GM19463 (cell line): ENCODE data around the gene KDELR1.

ENCODE experiments used
- ATAC-seq: cut with Tn5 transposase; IDR thresholded peaks from one replicate; pipeline ENCODE4 v1.9.1; 2021; ENCODE audit warnings: mild to moderate bottlenecking, moderate library complexity; ENCODE audit not compliant: unreplicated experiment

KDELR1 gene

DNA sequence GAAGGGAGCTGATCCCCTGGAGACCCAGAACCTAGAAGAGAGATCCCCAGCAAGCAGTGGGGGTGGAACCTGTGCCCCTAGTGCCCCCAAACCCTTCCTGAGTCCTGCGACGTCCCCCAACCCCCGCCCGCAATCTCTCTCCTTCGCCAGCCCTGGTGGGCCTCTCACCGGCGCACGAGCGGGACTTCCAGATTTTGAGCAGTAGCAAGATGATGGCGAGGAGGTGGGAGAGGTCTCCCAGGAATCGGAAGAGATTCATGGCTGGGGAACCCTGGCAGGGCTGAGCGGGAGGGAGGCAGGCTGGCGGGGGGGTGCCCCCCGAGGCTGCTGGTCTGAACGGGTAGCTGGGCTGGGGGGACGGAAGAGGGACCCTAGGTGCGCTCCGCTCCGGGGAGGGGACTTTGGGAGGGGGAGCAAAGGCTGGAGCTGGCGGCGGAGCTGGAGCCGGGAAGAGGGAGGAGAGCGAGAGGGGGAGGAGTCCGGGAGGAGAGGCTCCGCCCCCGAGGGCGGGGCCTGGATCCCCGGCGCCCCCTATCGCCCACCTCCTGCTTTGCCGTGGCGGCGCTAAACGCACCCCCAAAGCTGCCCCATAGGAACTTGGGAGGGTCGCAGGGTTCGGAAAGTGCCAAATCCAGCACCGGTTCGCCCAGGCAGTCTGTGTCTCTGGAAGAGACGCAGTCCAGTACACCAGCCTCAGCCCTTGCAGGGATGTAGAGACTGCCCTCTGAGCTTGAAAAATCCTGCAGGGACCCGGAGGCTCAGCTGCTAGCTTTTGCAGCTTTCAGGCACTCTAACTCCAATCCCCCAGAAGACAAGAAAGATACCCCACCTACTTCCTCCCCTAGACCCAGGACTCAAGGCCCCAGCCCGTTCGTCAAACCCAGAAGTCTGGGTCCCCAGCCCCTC is at the start of gene KDELR1:
Gene KDELR1, minus strand, starts transcription at position 452 of the 906 bp plus-strand sequence. Its CDS starts 193 bp downstream, at position 259.
- peak; percentile 74 for ATAC-seq

DNA sequence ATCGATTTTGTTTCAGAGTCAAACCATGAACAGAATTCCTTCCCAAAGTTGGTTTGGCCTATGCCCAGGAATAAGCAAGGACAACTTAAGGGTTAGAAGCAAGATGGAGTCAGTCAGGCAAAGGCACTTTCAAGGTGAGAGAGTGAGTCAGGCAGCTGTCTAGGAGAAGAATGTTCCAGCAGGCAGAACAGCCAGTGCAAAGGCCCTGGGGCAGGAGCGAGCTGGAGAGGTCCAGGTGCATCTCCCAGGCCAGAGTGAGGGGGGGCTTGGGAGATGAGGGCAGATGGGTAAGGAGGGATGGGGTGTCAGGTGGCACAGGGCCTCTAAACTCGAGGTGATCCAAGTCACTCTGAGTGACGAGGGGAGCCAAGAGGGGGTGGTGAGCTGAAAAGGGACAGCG is 45.2 kb upstream of the KDELR1 start:
- ATAC-seq = no peak

DNA sequence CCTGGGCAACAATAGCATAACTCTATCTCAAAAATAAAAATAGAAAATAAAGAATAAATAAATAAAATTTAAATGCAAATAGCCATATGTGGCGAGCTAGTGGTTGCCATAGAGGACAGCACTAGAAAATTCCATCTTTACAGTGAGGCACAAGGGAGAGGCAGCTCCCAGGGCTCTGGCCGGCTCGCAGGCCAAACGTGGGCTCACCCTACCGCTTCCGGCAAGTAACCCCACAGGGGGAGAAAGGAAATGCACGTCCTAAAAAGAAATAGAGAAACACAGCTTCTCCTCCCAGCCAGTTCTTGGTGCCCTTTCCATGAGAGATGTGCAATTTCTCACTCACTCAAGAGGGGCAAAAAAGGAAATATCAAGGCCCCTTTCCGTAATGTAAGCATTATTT is 42.0 kb upstream of the KDELR1 start:
- no peak for ATAC-seq

DNA sequence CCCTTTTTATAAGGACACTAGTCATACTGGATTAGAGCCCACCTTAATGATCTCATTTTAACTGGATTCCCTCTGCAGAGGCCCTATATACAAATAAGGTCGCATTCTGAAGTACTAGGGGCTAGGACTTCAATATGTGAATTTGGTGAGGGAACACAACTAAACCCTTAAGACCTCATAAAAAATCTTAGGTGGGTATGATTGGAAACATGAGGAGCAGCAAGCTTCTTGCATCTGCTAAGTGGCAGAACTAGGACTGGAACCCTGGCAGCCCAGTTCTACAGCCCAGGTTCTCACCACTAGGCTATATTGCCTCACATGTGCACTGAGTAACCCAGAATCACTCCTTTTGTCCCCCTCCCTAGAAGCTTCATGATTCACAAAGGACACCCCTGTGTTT is 37.3 kb upstream of the KDELR1 start:
- ATAC-seq = no peak

DNA sequence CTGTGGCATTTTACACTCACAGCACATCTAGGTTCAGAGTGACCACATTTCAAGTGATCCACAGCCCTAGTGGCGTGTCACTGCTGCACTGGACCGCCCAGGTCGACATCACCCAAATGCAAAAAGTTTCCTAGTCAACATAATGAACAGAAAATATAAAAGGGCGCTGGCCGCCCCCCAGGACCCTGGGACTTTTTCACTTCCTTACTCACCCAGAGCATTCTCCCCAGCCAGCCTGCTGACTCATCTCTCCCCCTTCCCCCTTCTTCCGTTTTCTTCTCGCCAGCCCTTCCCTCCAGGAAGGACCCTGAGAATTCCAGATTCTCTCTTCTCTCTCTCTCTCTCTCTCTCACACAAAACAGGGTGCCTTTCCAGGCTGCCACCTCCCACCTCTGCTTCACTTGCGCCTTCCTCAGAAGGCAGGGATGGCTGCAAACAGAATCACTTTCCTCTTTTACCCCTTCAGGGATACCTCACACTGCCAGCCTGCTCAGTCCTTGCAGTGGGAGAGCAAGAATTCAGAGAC is 33.4 kb upstream of the KDELR1 start:
- no peak for ATAC-seq

DNA sequence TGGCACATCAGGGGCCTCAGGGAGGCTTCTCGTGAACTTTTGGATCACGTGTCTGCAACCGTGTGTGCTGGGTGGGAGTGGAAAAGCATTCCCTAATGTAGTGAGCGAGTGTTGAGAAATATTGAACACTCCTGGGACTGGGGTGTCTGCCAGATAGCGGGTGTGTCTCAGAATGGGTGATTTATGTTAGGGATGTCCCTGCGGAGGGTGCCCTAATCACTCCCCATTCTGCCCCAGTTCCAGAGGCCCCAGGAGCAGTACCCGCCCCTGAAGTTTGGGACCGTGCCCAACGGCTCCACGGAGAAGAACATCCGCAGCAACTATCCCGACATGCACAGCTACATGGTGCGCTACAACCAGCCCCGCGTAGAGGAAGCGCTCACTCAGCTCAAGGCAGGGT is 30.2 kb upstream of the KDELR1 start:
- ATAC-seq = no peak

DNA sequence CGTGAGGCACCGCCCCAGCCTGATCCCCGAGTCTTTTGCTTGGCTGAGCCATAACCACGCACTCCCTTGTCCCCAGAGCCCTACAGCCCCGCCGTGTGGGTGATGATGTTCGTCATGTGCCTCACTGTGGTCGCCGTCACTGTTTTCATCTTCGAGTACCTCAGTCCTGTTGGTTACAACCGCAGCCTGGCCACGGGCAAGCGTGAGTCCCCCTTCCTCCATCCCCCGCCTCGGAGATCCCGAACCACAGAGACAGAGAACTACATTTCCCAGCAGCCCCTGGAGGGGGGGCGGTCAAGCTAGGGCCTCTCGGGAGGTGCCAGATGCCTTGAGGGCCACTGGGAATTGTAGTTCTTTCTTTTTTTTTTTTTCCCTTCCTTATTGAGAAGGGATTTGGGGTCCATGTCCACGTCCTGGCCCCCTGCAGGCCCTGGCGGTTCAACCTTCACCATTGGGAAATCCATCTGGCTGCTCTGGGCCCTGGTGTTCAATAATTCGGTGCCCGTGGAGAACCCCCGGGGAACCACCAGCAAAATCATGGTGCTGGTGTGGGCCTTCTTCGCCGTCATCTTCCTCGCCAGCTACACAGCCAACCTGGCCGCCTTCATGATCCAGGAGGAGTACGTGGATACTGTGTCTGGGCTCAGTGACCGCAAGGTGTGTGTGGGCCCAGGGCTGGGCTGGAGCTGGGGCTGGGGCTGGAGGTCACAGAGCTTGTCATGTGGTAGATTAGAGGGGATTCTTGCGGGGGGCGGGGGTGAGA is 28.0 kb upstream of the KDELR1 start:
- ATAC-seq = no peak

DNA sequence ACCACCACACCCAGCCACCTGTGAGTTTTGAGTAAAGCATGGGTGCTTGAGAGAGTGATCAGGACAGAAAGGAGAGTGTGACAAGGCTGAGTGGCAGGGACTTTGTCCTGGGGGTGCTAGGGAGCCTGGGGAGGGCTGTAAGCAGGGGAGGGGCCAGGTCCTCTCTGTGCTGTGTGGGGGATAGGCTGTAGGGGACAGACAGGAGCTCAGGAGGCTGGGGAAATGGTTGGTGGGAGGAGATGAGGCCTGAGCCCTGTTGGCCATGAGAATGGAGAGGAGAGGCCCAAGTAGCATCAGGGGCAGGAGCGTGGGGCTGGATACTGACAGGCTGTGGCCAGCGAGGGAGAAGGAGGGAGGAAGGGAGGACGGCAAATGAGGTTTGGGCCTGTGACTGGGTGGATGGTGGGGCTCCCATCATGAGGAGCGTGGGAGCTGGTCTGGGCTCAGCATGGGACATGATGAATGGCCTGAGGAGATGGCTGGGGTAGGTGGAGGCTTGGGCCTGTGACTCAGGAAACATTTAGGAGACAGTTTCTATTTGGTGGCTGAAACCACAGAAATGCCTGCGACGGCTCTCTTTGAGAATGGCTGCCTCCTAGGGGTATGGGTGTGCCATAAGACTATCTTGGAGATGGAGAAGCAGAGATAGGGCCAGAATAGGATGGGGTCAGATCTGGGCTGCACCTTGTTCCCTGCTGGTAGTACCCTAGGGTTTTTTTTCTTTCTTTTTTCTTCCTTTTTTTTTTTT is 27.1 kb upstream of the KDELR1 start:
- no peak for ATAC-seq

DNA sequence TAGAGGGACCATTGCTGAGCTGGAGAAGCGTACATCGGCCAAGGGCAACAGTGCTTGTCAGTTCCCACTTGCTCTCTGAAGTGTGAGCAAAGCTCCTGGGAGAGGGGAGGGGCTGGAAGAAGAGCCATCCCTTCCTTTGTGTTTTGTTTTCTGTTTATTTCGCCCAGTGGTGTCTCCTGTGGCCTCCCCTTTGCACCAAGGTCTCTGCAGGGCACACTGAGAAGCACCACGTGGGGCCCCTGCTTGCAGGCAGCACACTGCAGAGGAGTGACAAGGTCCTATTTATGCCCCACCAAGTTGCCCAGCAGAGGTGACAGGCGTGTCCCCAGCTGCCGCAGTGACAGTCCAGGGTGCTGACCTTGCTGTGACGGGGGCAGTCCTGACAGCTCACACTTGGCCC is 26.1 kb upstream of the KDELR1 start:
- ATAC-seq = no peak

DNA sequence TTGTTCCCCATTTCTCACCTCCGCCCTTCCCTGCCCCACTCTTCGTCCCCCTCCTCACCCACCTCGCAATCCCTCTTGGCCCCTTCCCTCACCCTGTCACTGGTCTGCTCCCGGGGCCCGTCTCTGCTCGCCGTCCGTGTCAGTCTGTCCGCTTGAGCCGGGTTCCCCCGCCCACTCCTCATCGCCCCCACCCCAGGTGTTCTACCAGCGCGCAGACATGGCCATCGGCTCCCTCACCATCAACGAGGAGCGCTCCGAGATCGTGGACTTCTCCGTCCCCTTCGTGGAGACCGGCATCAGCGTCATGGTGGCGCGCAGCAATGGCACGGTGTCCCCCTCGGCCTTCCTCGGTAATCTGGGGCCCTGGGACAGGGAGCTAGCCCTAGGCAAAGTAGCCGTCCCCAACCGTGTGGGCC is 24.5 kb upstream of the KDELR1 start:
- no peak for ATAC-seq

DNA sequence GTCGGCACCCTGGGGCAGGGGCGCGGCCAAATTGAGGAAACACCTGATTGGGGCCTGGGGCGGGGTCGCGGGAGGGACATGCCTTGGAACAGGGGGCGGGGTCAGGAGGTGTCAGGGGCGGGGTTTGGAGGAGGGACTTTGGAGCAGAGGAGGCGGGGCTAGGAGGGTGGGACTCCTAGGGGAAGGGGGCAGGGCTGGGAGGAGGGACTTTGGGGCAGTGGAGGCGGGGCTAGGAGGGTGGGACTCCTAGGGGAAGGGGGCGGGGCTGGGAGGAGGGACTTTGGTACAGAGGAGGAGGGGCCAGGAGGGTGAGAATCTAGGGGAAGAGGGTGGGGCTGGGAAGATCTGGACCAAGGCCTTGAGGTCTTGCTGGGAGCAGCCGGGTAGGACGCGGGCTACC is 24.0 kb upstream of the KDELR1 start:
- no peak for ATAC-seq

DNA sequence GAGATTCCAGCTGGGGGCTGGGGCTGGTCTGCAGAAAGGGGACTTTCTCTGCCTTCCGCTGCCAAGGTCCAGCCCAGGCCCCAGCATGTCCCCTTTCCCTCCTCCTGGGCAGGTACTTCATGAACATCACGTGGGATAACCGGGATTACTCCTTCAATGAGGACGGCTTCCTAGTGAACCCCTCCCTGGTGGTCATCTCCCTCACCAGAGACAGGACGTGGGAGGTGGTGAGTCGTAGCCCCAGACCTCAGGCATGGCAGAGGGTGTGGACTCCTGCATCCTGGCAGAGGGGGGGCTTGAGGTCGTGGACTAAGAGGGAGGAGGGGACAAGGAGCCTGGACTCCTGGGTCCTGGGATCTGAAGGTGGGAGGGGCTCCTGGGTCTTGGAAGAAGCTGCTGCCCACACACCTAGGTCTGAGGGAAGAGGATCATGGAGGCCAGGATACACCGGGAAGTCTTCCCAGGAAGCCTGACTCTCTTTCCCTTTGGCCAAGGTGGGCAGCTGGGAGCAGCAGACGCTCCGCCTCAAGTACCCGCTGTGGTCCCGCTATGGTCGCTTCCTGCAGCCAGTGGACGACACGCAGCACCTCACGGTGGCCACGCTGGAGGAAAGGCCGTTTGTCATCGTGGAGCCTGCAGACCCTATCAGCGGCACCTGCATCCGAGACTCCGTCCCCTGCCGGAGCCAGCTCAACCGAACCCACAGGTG is 22.7 kb upstream of the KDELR1 start:
- ATAC-seq = no peak

DNA sequence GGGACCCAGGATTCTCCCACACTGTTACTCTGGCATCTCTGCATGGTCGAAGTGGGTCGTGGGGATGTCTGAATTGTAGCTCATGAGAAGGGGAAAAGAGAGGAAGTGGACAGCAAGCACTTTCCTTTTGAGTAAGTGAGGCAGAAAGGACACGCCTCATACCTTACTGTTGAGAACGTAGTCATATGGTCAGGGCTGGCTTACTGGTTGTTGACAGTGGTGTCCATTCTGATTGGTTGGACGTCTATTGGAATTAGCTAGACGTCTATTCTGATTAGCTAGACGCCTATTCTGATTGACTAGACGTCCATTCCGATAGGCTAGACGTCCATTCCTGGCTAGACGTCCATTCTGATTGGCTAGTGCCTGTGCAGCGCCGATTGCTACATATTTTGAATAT is 14.5 kb upstream of the KDELR1 start:
- ATAC-seq = no peak

DNA sequence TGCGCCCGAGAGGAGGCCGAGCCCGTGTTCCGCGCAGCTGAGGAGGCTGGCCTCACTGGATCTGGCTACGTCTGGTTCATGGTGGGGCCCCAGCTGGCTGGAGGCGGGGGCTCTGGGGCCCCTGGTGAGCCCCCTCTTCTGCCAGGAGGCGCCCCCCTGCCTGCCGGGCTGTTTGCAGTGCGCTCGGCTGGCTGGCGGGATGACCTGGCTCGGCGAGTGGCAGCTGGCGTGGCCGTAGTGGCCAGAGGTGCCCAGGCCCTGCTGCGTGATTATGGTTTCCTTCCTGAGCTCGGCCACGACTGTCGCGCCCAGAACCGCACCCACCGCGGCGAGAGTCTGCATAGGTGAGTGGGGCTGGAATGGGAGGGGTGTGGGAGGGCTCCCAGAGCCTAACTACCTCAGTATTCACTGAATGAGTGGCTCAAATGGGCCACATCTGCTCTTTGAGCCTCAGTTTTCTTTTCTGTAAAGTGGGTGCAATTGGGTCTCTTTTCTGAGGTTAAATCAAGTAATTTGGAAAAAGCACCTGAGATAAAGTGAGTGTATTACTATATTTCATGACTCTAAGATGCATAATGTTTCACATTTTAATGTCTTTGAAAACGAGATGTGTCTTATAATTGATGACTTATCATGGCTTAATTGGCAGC is 13.8 kb upstream of the KDELR1 start:
- ATAC-seq = no peak

DNA sequence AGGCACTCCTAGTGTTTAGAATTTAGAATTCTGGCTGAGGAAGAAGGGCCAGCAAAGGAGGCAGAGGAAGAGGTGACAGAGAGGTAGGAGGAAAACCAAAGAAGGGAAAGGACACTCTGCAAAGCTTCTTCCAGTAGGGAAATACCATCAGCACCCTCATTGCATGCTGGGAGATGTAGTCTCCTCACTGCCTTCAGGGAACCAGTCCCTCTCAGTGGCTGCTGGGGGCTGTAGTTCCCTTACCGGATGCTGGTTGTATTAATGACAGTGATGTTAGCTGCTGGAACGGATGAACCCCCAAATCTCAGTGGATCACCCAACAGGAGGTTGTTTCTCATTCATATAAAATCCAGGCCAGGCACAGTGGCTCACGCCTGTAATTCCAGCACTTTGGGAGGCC is 12.3 kb upstream of the KDELR1 start:
- peak; percentile 69 for ATAC-seq

DNA sequence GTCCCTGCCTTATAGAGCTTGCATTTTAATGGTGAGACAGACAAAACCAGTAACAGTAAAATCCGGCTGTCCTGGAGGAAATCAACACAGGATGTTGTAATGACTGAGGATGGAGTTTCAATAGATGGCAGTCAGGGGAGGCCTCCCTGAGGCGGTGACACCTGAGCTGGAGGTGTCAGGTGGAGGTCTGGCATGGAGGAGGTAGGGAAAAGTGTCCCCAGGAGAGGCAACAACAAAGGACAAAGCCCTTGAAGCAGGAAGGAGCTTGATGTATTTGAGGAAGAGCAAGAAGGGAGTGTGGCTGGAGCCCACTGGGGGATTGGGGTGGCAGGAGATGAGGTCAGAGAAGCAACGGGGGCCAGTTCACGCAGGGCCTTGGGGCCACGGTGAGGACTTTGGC is 9.9 kb upstream of the KDELR1 start:
- ATAC-seq = no peak

DNA sequence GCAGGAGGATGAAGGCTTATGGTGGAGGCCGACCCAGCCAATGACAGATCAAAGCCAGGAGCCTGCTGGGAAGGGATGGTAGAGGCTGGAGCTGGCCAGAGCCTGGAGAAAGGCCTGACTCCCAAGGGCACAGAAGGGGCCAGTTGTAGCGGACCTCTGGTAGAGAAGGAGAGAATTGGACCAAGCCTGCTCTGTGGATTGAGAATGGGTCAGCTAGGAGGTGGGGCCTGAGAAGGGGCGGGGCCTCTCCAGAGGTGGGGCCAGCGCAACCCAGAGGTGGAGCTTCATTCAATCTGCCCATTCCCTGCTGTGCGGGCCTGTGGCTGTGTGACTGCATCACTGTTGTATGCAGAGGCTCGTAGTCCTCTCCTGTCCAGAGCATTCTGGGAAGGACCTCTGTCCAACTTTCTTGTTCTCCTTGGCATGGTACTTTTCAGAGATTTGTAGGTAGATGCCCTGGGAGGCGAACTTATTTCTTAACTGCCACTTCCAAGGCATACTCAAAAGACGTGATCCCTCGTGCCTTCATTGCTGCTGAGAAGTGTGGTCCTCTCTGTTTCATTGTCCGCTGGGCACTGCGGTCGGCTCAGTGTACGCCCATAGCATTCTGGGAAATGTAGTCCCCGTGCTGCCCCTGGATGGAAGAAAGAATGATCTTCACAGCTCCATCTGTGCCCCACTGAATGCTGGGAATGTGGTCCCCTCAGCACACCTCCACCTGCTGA is 8.8 kb upstream of the KDELR1 start:
- ATAC-seq = no peak

DNA sequence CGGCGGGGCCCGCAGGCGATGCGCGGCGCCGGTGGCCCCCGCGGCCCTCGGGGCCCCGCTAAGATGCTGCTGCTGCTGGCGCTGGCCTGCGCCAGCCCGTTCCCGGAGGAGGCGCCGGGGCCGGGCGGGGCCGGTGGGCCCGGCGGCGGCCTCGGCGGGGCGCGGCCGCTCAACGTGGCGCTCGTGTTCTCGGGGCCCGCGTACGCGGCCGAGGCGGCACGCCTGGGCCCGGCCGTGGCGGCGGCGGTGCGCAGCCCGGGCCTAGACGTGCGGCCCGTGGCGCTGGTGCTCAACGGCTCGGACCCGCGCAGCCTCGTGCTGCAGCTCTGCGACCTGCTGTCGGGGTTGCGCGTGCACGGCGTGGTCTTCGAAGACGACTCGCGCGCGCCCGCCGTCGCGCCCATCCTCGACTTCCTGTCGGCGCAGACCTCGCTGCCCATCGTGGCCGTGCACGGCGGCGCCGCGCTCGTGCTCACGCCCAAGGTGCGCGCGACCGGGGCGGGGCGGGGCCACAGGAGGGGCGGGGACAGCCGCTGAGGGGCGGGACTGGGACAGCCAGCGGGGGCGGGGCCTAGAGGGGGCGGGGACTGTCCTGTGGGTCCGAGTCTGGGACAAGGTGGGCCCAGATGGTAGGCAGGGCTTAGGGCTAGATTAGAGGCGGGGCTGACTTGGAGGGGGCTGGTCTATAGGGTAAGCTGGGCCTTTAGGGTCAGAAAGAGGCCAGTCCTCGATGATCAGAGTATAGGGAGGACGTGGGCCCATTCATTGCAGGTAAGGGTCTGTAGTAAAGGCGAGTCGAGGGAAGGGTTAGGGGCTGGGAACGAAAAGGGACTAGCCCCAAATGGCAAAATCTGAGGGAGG is 7.3 kb upstream of the KDELR1 start:
- peak; percentile 58 for ATAC-seq

DNA sequence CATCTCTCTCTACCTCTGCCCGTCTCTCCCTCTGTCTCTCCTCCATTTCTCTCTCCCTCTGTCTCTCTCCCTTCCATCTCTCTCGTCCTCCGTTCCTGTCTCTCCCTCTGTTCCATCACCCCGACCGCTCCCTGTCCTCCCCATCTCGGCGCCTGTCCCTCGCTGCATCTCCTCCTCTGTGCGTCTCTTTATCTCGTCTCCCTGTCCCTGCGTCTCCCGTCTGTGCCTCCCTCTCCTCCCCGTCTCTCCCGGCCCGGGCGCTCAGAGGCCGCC is 6.7 kb upstream of the KDELR1 start:
- no peak for ATAC-seq
